Eye (tissue), 1 donor: ENCODE measurements around the gene SRRM5.
A peak's percentile ranks its signal among the peaks of the same experiment; 100 is the strongest.
"Not testable (repeated sequence)": the region's sequence is repeated elsewhere in the genome, so short reads cannot be mapped to it uniquely, and the experiment has no call there.

ENCODE experiments used
- DNase-seq: peaks from one replicate; pipeline ENCODE4 v3.0.0-alpha.2; 2015

Gene SRRM5

GRCh38 chr19:43592800-43593350 is 19.0 kb upstream of the SRRM5 start:
- no peak for DNase-seq

GRCh38 chr19:43594081-43594697 is 17.7 kb upstream of the SRRM5 start:
- no peak for DNase-seq

DNA sequence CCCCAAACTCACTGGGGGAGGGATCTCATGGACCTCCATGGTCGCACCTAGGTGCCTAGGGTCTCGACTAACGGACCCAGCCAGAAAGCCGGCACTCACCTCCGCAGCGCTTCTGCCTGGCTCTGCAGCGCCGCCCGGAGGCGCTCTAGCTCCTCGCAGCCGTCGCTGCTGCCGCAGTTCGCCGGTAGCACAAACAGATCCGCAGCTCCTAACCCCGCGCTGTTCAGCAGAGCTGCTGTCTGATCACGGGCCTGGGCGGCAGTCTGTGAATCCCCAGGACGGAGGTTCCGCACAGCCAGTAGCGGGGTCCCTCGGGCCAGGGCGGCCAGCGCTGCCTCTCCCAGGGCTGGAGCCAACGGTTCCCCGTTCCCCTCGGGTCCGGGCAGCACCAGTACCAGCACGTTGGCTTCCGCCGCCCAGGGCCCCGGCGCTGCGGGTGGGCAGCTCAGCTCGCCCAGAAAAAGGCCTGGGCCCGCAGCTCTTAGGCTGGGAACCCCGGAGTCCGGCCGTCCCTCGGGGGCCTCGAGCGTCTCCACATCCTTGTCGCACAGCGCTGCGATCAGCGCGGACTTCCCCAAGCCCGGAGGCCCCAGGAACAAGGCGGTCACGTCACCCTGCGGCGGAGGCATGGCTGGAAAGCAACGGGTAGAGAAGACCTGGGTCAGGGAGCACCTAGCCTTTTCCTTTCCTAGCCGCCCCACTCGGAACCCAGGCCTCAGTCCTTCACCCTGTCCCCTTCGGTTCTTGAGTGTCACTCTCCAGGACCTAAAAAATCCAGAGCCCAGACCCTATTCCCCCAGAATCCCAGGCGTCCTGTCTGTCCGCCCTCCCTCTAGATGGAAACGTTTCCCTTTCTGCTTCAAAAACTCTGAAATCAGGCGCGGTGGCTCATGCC is 16.9 kb upstream of the SRRM5 start:
- DNase-seq = peak; percentile 82

- DNase-seq = no peak
These were observed 16.3 kb upstream of the SRRM5 start for GRCh38 chr19:43595605-43595998.

- peak; percentile 100 for DNase-seq
These were observed 15.7 kb upstream of the SRRM5 start, which contains the start of the genes IRGQ and ZNF576 for GRCh38 chr19:43595999-43596841. Gene IRGQ, minus strand, starts transcription at chr19:43596134. Its CDS starts 796 bp downstream, at chr19:43595338. Gene ZNF576, plus strand, starts transcription at chr19:43596595. Its CDS starts 514 bp downstream, at chr19:43597109.

DNA sequence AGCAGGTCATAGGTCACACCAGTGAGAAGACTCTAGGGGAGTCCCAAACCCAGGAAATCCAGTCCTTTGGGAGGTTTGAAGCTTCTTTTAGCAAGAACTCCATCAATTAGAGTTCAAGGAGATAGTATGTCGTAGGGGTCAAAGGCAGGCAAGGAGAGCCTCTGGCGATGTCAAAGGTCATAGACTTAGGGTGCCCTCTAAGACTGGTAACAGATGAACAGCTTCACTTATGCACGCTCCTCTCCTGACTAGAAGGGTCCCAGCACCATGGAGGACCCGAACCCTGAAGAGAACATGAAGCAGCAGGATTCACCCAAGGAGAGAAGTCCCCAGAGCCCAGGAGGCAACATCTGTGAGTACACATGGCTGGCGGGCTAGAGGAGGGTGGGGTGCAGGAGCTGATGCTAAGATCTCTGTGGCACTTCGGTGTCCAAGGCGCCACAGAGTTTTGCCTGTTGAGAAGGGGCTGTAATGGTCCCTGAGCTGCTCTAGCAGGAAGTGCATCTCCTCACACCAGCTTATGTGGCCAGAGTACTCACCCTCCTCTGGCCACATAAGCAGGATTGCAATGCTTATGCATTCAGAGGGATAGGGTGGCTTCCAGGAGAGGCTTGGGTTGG is 14.9 kb upstream of the SRRM5 start:
- no peak for DNase-seq

GRCh38 chr19:43597876-43598275 is 14.0 kb upstream of the SRRM5 start:
- DNase-seq = no peak

DNA sequence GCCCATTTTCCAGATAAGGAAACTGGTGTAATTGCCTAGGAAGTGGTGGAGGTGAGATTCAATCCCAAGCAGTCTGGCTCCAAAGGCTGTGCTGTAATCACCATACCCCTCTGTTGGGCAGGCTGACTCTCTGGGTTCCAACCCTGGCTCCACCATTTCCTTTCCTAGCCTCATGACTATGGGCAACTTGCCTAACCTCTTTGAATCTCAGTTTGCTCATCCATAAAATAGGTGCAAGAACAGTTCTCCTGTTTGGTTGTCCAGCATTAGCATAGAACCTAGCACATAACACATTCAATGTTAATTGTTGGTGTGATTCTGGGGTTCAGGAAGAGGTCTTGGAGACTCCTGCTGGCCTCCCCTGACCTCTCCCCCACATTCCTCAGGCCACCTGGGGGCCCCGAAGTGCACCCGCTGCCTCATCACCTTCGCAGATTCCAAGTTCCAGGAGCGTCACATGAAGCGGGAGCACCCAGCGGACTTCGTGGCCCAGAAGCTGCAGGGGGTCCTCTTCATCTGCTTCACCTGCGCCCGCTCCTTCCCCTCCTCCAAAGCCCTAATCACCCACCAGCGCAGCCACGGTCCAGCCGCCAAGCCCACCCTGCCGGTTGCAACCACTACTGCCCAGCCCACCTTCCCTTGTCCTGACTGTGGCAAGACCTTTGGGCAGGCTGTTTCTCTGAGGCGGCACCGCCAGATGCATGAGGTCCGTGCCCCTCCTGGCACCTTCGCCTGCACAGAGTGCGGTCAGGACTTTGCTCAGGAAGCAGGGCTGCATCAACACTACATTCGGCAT is 13.2 kb upstream of the SRRM5 start:
- no peak for DNase-seq

GRCh38 chr19:43599635-43600295 is 12.1 kb upstream of the SRRM5 start:
- DNase-seq = no peak

DNA sequence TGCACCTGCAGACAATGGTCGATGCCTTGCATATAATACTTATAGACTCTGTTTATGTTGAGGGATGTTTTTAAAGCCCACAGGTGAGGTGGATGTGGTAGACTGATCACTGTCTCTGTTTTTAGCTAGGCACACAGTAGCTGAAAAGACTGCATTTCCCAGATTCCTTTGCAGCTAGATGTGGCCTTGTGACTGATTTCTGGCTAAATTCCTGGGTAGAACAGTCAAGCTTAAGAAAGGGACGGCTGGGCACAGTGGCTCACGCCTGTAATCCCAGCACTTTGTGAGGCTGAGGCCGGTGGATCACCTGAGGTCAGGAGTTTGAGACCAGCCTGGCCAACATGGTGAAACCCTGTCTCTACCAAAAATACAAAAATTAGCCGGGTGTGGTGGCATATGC is 11.6 kb upstream of the SRRM5 start:
- DNase-seq = not testable (repeated sequence)

DNA sequence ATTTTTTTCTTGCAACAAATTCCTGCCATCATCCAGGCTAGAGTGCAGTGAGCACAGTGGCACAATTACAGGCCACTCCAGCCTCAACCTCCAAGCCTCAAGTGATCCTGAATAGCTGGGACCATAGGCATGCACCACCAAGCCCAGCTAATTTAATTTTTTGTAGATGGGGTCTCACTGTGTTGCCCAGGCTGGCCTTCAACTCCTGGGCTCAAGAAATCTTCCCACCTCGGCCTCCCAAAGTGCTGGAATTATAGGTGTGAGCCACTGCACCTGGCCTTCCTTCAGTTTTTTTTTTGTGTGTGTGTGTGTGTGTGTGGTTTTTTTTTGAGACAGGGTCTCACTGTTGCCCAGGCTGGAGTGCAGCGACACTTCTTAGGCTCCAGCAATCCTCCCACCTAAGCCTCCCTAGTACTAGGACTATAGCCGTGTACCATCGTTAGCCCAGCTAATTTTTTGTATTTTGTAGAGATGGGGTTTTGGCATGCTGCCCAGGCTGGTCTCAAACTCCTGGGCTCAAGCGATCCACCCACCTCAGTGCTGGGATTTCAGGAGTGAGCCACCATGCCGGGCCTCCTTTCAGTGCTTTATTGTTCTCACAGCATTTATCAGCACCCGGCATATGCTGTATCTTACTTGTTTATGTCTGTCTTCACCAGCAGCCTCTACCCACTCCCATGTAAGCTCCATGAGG is 5.9 kb upstream of the SRRM5 start:
- DNase-seq = no peak

GRCh38 chr19:43606569-43607229 is 5.2 kb upstream of the SRRM5 start:
- no peak for DNase-seq

- no peak for DNase-seq
These were observed 4.4 kb upstream of the SRRM5 start for GRCh38 chr19:43607238-43608205.

DNA sequence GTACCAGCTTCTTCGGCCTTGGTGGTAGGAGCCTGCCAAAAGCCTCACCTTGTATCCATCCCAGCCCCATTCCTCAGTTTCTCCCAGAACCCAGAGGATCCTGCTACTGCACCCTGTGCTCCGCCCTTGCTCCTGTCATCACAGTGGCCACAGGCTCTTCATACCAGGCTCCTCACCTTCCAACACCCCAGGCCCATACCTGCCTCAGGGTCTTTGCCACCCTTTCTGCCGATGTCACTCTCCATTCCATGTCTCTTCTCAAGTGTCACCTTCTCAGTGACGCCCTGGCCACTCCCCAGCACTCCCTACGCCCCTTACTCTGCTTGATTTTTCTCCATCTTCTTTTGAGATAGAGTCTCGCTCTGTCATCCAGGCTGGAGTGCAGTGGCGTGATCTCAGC is 2.0 kb upstream of the SRRM5 start:
- DNase-seq = no peak

- DNase-seq = no peak
These were observed 1.4 kb upstream of the SRRM5 start for GRCh38 chr19:43610493-43610892.

- DNase-seq = no peak
These were observed 486 bp downstream of the SRRM5 start for GRCh38 chr19:43612374-43612773.

DNA sequence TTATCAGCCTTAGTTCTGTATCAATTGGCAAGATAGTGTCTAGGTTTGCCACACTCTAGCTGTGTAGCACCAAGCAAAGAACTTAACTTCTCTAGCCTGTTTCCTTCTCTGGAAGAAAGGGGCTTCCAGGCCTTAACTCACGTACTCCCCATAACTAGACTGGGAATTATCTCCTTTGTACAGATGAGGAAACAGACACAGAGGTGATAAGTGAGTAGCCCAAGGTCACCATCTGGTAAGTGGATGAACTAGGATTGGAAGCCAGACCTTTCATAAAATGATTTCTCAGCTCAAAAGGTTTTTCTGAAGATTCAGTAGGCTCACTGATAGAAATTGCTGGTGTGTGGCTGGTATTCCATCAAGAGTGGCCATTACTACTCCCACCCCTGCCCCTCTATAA is 4.4 kb downstream of the SRRM5 start:
- DNase-seq = no peak

GRCh38 chr19:43616954-43617353 is 5.1 kb downstream of the SRRM5 start:
- DNase-seq = no peak

GRCh38 chr19:43618921-43619261 is 7.0 kb downstream of the SRRM5 start:
- peak; percentile 94 for DNase-seq
